Measurements from ENCODE around the gene DMRTA2. TPM values are rescaled to one million over a fixed set of nuclear protein-coding genes. Genes with fewer than 3 reads are reported as not detected.

DMRTA2 gene
- under 1 TPM in 1 of 2 donors, not detected in 1; 0.18 TPM for total RNA-seq
- long read RNA-seq = 0 reads

- ATAC-seq (peak; percentile 60), DNase-seq (no peak)
- intact Hi-C loops (cut with DNase I, micrococcal nuclease) = no loop called here
Measured at GRCh38 chr1:50422946-50423669, at the start of gene DMRTA2. Gene DMRTA2 (minus strand): TSS chr1:50423443. CDS start chr1:50421536, 1,907 bp downstream.

DNA sequence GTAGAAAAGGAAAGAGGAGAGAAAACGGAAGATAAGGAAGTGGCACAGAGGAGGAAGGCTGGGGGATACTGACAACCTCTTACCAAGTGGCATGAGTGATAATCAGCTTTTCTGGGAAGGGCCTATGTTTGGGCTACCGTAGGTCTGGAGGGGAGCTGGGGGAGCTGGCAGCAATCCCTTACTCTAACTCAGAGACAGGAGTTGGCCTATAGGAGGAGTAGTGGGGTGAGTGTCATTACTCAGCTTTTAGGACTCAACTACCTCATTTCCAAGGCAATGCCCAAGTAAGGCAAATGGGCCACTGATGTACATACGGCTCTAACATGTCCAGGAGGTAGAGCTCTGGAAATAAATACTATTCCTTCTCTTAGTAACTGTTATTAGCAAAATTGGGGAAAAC is 48.7 kb upstream of the DMRTA2 start:
- no peak for DNase-seq
- intact Hi-C loops (cut with DNase I, micrococcal nuclease) = no loop called here
- no peak for ATAC-seq

DNA sequence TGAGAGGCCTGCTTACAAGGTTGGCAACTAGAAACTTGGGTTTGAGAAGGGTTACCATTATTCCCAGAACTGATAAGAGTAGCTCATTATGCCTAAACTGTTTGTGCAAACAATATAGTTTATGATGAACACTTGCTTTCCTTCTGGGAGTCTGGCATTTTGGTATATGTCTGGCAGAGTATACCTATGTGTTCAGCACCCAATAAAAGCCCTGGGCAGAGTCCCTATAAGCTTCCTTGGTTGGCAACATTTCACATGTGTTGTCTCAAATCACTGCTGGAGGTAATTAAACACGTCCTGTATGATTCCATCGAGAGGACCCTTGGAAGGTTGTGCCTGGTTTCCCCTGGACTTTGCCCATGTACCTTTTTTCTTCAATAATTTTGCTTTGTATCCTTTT is 39.7 kb upstream of the DMRTA2 start:
- intact Hi-C loops (cut with DNase I, micrococcal nuclease) = no loop called here
- DNase-seq (no peak), ATAC-seq (peak; percentile 55)

DNA sequence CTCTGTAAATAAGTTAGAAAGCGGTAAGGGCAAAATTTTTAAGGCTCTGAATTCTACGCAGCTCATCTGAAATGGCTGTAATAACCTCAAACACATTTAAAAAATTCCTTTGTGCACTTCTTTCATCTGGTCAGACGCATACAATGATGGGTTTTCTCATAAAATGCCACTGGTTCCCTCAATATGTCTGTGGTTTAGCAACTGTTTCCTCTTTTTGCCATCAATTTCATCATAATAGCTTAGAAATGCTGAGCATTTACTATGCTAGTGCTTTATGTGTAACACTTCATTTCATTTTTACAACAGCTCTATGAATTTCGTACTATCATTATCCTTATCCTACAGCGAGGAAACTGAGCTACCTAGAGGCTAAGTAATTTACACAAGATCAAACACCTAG is 35.3 kb upstream of the DMRTA2 start:
- intact Hi-C loops (cut with DNase I, micrococcal nuclease) = no loop called here
- DNase-seq (no peak), ATAC-seq (no peak)

- ATAC-seq = no peak
- DNase-seq = no peak
- intact Hi-C loops (cut with DNase I, micrococcal nuclease) = no loop called here
Measured at GRCh38 chr1:50454911-50455310, 31.7 kb upstream of the DMRTA2 start.

- DNase-seq (no peak), ATAC-seq (no peak)
- intact Hi-C loops (cut with DNase I, micrococcal nuclease) = no loop called here
Measured at GRCh38 chr1:50453266-50453665, 30.0 kb upstream of the DMRTA2 start.

DNA sequence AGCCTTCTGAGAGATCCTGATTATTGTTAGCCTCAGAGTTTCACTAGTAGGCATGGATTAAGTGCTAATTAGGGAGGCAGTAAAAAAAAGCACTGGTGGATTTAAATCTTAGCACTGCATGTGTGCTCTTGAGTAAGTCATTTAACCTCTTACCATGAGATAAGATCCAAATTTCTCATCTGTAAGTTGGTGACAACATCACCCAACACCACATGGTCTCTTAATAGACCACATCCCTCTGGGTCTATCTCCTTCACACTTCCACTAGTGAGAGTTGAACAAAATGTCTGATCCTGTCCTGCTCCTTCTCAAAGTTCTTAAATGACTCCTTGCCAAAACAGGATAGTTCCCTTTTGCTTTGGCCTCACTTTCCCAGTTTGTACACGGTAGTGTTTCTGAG is 29.5 kb upstream of the DMRTA2 start:
- no peak for DNase-seq
- intact Hi-C loops (cut with DNase I, micrococcal nuclease) = no loop called here
- no peak for ATAC-seq

DNA sequence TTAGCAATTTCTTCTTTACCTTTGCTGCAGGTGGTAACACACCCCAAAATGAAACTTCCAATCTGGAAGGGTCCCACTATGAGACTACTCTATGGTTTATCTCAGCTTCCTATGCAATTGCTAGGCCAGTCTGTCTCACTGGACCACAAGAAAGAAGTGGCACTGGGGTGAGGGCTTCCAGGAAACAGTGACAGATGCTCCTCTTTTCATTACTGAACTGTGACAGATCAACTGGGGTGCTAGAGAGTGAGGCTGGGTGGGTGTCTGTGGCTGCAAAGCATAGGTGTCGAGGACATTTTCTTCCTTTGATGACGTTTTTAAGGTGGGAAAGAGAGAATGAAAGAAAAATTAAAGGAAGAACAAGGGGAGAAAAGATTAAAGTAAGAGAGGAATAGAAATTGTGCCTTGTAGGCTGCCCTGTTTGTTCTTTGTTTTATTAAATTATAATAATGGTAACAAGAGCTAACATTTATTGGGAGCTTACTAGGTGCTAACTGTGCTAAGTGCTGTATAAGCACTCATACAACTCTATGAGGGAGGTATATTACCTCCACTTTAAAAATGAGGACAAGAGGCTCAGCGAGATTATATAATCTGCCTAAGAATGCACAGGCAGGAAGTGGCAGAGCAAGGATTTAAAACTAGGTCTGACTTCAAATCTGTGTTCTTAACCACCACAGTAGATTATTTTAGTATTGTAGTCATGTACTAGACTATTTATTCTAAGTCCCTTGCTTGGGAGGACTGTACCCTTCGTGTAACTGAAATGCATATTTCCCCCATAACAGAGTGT is 27.8 kb upstream of the DMRTA2 start:
- intact Hi-C loops (cut with DNase I, micrococcal nuclease) = no loop called here
- DNase-seq (no peak), ATAC-seq (no peak)

DNA sequence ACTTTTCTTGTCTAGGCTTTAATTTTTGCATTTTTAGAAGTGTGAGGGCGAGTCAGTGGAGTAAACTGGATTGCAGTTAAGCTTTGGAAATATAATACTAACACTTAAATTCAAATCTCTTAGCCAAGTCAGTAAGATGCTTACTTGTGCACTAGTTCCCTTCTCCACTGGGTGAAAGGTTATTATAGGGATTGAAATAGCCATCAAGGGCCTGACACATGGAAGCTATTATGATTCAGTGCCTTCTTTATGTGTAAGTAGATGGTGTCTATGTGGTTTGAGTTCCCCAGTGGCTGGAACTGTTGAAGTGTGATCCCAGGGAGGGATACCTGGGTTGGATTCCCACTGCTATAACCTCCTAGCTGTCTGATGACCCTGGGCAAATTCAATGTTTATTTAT is 24.7 kb upstream of the DMRTA2 start:
- DNase-seq = no peak
- ATAC-seq = no peak
- intact Hi-C loops (cut with DNase I, micrococcal nuclease) = no loop called here

GRCh38 chr1:50441183-50441582 is 17.9 kb upstream of the DMRTA2 start:
- DNase-seq (no peak), ATAC-seq (no peak)

GRCh38 chr1:50438945-50439344 is 15.7 kb upstream of the DMRTA2 start:
- no peak for DNase-seq
- no peak for ATAC-seq
- intact Hi-C loops (cut with DNase I, micrococcal nuclease) = no loop called here

More at GRCh38 chr1:50441183-50441582, 17.9 kb upstream of the DMRTA2 start:
- intact Hi-C loops (cut with DNase I, micrococcal nuclease) = no loop called here

DNA sequence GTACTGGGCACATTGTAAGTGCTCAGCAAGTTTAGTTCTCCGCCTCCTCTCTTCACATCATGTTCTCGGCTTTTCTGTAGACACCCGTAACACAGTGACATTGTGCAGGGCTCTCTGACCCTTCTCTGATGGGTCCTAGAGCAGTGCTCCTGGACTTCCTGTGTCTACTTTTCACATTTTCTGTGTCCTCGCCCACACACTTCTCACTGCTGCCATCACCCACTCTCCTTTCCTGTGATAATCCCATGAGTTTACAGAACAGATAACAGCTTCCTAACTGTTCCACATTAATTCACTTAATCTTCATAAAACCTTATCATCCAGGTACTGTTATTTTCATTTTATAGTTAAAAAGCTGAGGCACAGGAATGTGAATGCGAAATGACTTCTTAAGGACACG is 13.2 kb upstream of the DMRTA2 start:
- ATAC-seq = no peak
- no peak for DNase-seq
- intact Hi-C loops (cut with DNase I, micrococcal nuclease) = no loop called here

DNA sequence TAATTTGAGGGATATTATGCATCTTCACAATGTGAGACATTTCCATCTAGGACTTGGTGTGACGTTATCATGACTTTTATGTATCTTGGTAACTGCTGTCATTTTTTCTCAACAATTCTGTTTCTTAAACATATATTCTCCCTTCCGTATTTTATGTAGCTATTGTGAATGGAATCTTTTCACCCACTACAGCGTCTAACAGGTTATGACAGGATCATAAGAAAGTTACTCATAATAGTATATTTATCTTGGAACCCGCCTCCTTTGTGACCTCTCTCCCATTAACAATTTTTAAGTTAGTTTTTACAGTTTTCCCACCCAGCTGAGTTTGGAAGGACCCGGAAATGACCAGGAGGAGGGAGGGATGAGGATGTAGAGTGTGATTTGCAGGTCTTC is 6.8 kb upstream of the DMRTA2 start:
- intact Hi-C loops (cut with DNase I, micrococcal nuclease) = no loop called here
- ATAC-seq (no peak), DNase-seq (no peak)

GRCh38 chr1:50427818-50428779 is 4.9 kb upstream of the DMRTA2 start:
- intact Hi-C loops (cut with DNase I, micrococcal nuclease) = no loop called here
- DNase-seq (no peak), ATAC-seq (no peak)

DNA sequence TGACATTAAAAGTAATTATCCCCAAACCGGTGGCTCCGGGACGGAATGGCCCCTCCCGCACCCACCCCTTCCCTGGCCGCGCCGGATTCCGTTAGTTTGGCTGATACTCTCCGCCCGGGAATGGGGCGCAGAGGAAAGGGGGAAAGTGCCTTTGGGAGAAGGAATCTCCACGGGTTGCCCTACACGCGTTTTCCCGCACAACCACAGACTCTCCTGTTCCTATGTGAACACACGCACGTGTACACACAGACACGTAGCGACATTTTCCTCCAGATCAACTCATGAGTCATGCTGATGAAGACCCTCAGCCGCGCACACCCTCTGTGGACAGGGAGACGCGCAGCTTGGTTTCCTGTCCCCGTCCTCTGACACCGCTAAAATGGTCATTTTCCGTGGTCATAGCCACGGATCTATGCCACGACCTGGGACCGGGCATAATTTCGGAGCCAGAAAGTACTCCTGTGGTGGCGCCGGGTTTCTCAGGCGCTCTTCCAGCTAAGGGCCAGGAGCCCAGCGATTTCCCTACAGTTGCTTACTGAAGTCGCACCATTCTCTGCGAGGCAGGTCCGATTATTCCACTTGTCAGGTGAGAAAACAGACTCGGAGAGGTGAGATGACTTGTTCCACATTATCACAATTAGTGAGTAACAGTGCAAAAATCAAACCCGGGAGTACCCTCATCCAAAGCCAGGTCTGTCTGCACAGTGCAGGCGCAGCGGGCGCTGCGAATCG is 4.0 kb upstream of the DMRTA2 start:
- DNase-seq (no peak), ATAC-seq (no peak)
- intact Hi-C loops (cut with DNase I, micrococcal nuclease) = no loop called here

DNA sequence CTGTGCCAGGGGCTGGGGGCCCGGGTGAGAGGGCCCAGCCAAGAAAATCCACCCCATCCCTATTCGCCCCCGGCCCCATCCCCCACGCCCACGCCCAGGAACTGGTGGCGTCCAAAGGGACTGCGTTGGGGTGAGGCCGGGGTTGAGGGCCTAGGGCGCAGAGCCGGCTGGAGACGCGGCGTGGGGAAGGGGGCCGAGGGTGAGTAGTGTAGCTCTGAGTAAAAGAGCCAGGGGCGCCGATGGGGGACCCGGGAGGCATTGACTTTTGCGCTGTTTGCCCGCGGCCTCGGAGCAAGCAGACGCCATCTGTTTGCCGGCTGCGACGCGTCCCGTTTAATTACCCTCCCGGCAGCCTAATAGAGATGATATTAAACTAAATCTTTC is 3.5 kb upstream of the DMRTA2 start:
- no peak for ATAC-seq
- no peak for DNase-seq
- intact Hi-C loops (cut with DNase I, micrococcal nuclease) = no loop called here

DNA sequence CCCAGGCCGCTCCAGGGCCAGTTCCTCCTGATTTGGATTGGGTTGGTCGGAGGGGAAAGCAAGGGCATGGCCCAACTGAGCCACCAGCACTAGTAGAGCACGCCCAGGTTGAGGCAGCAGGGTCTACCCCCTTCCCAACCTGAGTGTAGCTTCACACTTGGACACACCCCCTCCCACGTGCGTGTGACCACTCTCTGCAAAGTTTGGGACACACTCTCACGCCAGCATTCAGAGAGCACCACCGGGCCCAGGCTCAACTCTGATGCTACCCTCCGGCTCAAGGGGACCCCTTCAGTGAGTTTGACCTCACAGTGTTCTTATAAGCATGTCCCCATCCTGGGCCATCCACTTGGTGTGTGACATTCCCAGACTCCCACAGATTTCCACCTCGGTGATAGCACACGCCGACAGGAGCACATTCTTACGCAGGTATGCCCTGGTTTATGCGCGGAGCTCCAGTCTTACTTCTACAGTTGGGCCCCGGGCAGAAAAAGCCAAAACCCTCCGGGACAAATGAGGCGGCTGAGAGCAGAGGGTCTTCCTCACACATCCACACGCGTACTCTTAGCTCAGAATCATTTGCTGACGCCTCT is 3.0 kb upstream of the DMRTA2 start:
- intact Hi-C loops (cut with DNase I, micrococcal nuclease) = no loop called here
- no peak for ATAC-seq
- DNase-seq = no peak

DNA sequence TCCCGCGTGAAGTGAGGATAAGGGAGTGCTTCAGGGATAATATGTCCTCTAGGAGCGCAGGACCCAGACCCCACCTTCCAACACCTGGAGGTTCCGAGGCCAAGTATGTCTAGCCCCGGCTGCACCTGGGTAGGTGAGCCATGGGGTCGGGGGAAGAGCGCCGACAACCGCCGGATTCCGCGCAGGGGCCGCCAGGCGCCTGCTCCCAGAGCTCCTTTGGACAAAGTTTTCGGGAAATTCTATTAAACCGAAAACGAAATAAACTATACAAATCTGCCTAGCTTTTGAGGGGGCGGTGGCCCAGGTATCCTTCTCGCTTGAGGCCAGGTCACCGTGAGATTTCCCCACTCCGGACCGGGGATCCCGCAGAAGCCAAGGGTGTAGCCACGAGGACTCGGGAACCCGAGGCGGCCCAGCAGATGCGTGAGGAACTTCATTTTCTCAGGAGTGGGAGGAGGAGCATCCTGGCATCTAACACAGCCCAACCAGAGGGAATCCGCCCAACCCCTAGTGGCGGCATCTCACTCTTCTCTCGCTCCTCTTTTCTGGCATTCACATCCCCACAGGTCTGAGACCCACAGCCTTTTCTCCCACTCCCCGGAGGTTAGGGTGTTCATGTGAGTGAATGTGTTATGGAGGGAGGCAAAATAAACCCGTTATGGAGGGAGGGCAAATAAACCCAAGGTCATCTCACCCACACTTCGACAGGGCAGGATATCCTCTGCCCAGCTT is 2.3 kb upstream of the DMRTA2 start:
- intact Hi-C loops (cut with DNase I, micrococcal nuclease) = no loop called here
- ATAC-seq = no peak

More for the DNA sequence above, 2.3 kb upstream of the DMRTA2 start:
- no peak for DNase-seq
